CD14-positive monocyte (primary cell): ENCODE results near the gene ARHGEF16. TPM values are rescaled to one million over a fixed set of nuclear protein-coding genes. Genes with fewer than 3 reads are reported as not detected.

ENCODE experiments used
- DNase-seq, 3 donors: peaks; one replicate each; pipeline ENCODE4 v3.0.0-alpha.2; 2011 to 2022
- H2AFZ ChIP-seq: 2 replicates; pipeline ENCODE4 v1.6.0; 2012; ENCODE audit warnings: mild to moderate bottlenecking, low read depth, low read length, inconsistent platforms; ENCODE audit not compliant: insufficient read depth, poor library complexity, severe bottlenecking
- H3K27ac ChIP-seq, 2 donors: 1 replicate in 1 of 2; 2 replicates in 1 of 2; pipeline ENCODE4 v1.5.1; 2012 to 2013; ENCODE audit warnings: low read length in 2 of 2, control low read depth in 1 of 2, inconsistent platforms in 1 of 2, low read depth in 1 of 2, mild to moderate bottlenecking in 1 of 2
- H3K27me3 ChIP-seq, 2 donors: one replicate each; pipeline versions ENCODE4 v1.6.0 to v1.6.1; 2011 to 2013; ENCODE audit warnings: low read length in 2 of 2; ENCODE audit not compliant: control insufficient read depth in 2 of 2, insufficient read depth in 2 of 2
- H3K36me3 ChIP-seq, 2 donors: replicated peaks in 1 of 2; 1 replicate in 1 of 2; 2 replicates in 1 of 2; pipeline versions ENCODE4 v1.5.1 to v1.6.1; 2012 to 2013; ENCODE audit warnings: low read length in 2 of 2, control low read depth in 1 of 2, inconsistent platforms in 1 of 2, mild to moderate bottlenecking in 1 of 2; ENCODE audit not compliant: insufficient read depth in 2 of 2, control insufficient read depth in 1 of 2
- H3K4me1 ChIP-seq, 2 donors: 1 replicate in 1 of 2; 2 replicates in 1 of 2; pipeline versions ENCODE4 v1.5.1 to v1.6.1; 2012 to 2013; ENCODE audit warnings: low read length in 2 of 2, control low read depth in 1 of 2, inconsistent platforms in 1 of 2, mild to moderate bottlenecking in 1 of 2, moderate library complexity in 1 of 2; ENCODE audit not compliant: insufficient read depth in 2 of 2, control insufficient read depth in 1 of 2
- H3K4me2 ChIP-seq: replicated peaks from 2 replicates; pipeline ENCODE3; 2012; ENCODE audit warnings: low read length, moderate library complexity, mild to moderate bottlenecking; ENCODE audit not compliant: poor library complexity, severe bottlenecking; ENCODE audit errors: extremely low read depth
- H3K4me3 ChIP-seq, 3 experiments: fragments of 200-600 bp in 1 of 3; sonication (generic) in 1 of 3; replicated peaks in 1 of 3; 1 replicate in 2 of 3; 2 replicates in 1 of 3; pipeline ENCODE4 v1.5.1; 2011 to 2013; ENCODE audit warnings: low read length in 3 of 3, mild to moderate bottlenecking in 3 of 3, control low read depth in 2 of 3, low read depth in 2 of 3, inconsistent platforms in 1 of 3, moderate library complexity in 1 of 3
- H3K79me2 ChIP-seq: 2 replicates; pipeline ENCODE4 v1.6.0; 2012; ENCODE audit warnings: mild to moderate bottlenecking, control low read depth, inconsistent platforms, low read length, moderate library complexity; ENCODE audit not compliant: insufficient read depth
- H3K9ac ChIP-seq: 2 replicates; pipeline ENCODE4 v1.6.0; 2017; ENCODE audit warnings: low read length, mild to moderate bottlenecking; ENCODE audit not compliant: insufficient read depth, poor library complexity, severe bottlenecking
- H3K9me3 ChIP-seq, 2 donors: replicated peaks in 1 of 2; 1 replicate in 1 of 2; 2 replicates in 1 of 2; pipeline versions ENCODE4 v1.5.1 to v1.6.1; 2012 to 2013; ENCODE audit warnings: low read length in 2 of 2, control low read depth in 1 of 2; ENCODE audit not compliant: control insufficient read depth in 1 of 2, insufficient read depth in 1 of 2
- H4K20me1 ChIP-seq: 2 replicates; pipeline ENCODE4 v1.6.0; 2012; ENCODE audit warnings: mild to moderate bottlenecking, low read length, control low read depth, moderate library complexity; ENCODE audit not compliant: insufficient read depth
- H3K27ac Mint-ChIP-seq, 7 donors: one replicate each; pipeline ENCODE4 v1.8.0; 2020; ENCODE audit warnings: mild to moderate bottlenecking in 7 of 7, mixed read lengths in 7 of 7, moderate library complexity in 6 of 7, inconsistent platforms in 2 of 7
- H3K27me3 Mint-ChIP-seq, 3 donors: one replicate each; pipeline ENCODE4 v1.8.0; 2021 to 2022; ENCODE audit warnings: low read depth in 3 of 3, mild to moderate bottlenecking in 3 of 3, mixed read lengths in 3 of 3, moderate library complexity in 3 of 3, inconsistent platforms in 1 of 3
- H3K36me3 Mint-ChIP-seq, 2 donors: one replicate each; pipeline ENCODE4 v1.8.0; 2020; ENCODE audit warnings: mixed read lengths in 2 of 2, inconsistent platforms in 1 of 2, mild to moderate bottlenecking in 1 of 2
- H3K4me1 Mint-ChIP-seq: one replicate; pipeline ENCODE4 v1.8.0; 2020; ENCODE audit warnings: mild to moderate bottlenecking, mixed read lengths
- H3K4me3 Mint-ChIP-seq, 2 donors: one replicate each; pipeline ENCODE4 v1.8.0; 2020; ENCODE audit warnings: mild to moderate bottlenecking in 2 of 2, mixed read lengths in 2 of 2, moderate library complexity in 1 of 2
- H3K9me3 Mint-ChIP-seq, 7 donors: one replicate each; pipeline ENCODE4 v1.8.0; 2020 to 2022; ENCODE audit warnings: mixed read lengths in 7 of 7, mild to moderate bottlenecking in 6 of 7, moderate library complexity in 6 of 7, inconsistent platforms in 2 of 7
- CTCF ChIP-seq: fragments of 200-600 bp; IDR thresholded peaks from one replicate; pipeline ENCODE4 v1.8.0; 2022; ENCODE audit warnings: antibody characterized with exemption, mild to moderate bottlenecking
- WGBS: methylation state at CpG from one replicate; pipeline ENCODE4 v1.1.5; 2013; ENCODE audit warnings: missing lambda C conversion rate; ENCODE audit not compliant: insufficient coverage; 5-methylcytosine and 5-hydroxymethylcytosine counted together
- intact Hi-C, 2 donors: fragments of 100-400 bp; cut with micrococcal nuclease; formaldehyde crosslinking; loops; one replicate each; pipeline versions ENCODE4 v1.15.0 to v1.15.1; 2023
- polyA plus RNA-seq, 3 donors: library from polyadenylated mRNA; depleted of rRNA in 1 of 3; unstranded in 2 of 3; stranded (reverse) in 1 of 3; fragments of 300-500 nt in 2 of 3; fragments of >200 nt in 1 of 3; fragmentation: Illumina TruSeq in 2 of 3; gene quantifications; 1 replicate in 2 of 3; 2 replicates in 1 of 3; pipeline ENCODE4 v1.2.3, GENCODE V29; 2012 to 2021

ARHGEF16 gene
- polyA plus RNA-seq, 3 donors, result not detected

- H3K36me3 ChIP-seq, result no peaks in the 10 kb centered on the region
- H3K27ac ChIP-seq, result no peak overlapping the region
- WGBS, result 97% methylated on average over 24 of the region's 29 CpGs
These were observed 2.8 kb downstream of the ARHGEF16 start for GRCh38 chr1:3456964-3457909.

More at GRCh38 chr1:3456964-3457909, 2.8 kb downstream of the ARHGEF16 start:
- Histone ChIP-seq H3K79me2 (no peaks in the 10 kb centered on the region), H2AFZ (no peak overlapping the region), H3K4me2 (no peak overlapping the region), H3K4me3 (no peak overlapping the region), H4K20me1 (no peaks in the 10 kb centered on the region), H3K9ac (no peak overlapping the region), H3K4me1 (peaks cover 7 to 13% of the 10 kb centered on the region in 2 donors), H3K9me3 (no peaks in the 10 kb centered on the region), H3K27me3 (peaks cover 5 to 22% of the 10 kb centered on the region in 2 donors)
- H3K9me3 Mint-ChIP-seq, result no peaks in the 10 kb centered on the region
- peaks cover 6% of the 10 kb centered on the region for H3K4me1 Mint-ChIP-seq
- H3K27ac Mint-ChIP-seq, result no peak overlapping the region
- no peak overlapping the region for H3K4me3 Mint-ChIP-seq
- no peak for DNase-seq
- no peak for TF ChIP-seq CTCF
- intact Hi-C loops, result no loop called here
- H3K36me3 Mint-ChIP-seq, result no peaks in the 10 kb centered on the region
- peaks cover 11 to 39% (median 35%) of the 10 kb centered on the region in 3 donors for H3K27me3 Mint-ChIP-seq
